ENCODE measurements around the gene FRMD4A. TPM values are rescaled to one million over a fixed set of nuclear protein-coding genes. Genes with fewer than 3 reads are reported as not detected.

The FRMD4A gene
- total RNA-seq, 1 experiment from 2014 or later: 18.3 TPM

DNA sequence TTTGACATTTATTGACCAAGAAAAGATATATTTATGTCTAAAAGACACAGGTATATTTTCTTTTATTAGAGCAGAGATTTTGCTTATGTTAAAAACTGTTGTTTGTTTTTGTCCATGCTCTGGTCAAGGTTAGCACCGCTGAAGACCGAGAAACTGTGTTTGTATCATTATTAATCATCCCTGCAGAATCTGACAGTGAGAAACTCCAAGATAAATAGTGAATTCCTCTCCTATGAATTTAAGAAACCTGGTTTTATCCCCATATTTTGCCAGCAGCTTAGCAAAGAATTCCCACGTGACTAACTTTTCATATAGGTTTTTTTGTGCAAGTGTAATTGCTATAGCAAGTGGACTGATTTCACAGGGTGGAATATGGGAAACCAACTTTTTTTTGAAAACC, 77.6 kb downstream of the FRMD4A start:
- no peak for TF ChIP-seq EZH2 (IDR thresholded peaks at IDR 0.05; ENCODE audit: low read depth)
- TF ChIP-seq, protein P1, sequence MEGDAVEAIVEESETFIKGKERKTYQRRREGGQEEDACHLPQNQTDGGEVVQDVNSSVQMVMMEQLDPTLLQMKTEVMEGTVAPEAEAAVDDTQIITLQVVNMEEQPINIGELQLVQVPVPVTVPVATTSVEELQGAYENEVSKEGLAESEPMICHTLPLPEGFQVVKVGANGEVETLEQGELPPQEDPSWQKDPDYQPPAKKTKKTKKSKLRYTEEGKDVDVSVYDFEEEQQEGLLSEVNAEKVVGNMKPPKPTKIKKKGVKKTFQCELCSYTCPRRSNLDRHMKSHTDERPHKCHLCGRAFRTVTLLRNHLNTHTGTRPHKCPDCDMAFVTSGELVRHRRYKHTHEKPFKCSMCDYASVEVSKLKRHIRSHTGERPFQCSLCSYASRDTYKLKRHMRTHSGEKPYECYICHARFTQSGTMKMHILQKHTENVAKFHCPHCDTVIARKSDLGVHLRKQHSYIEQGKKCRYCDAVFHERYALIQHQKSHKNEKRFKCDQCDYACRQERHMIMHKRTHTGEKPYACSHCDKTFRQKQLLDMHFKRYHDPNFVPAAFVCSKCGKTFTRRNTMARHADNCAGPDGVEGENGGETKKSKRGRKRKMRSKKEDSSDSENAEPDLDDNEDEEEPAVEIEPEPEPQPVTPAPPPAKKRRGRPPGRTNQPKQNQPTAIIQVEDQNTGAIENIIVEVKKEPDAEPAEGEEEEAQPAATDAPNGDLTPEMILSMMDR (conservative IDR thresholded peaks at IDR 0.05): no peak
- Histone ChIP-seq H3K4me3 (no peak overlapping the region), H2AFZ (no peak overlapping the region), H3K27me3 (ENCODE audit: insufficient read depth, low read depth) (no peaks in the 10 kb centered on the region), H3K36me3 (ENCODE audit: low read depth) (no peaks in the 10 kb centered on the region), H3K79me2 (ENCODE audit: low read depth) (no peaks in the 10 kb centered on the region), H3K27ac (no peak overlapping the region), H3K4me1 (replicated peaks; ENCODE audit: insufficient read depth) (no peaks in the 10 kb centered on the region), H3K9me3 (ENCODE audit: insufficient read depth, low read depth) (no peaks in the 10 kb centered on the region; the same call in 1 of the 2 replicates), H3K4me2 (no peak overlapping the region), H4K20me1 (ENCODE audit: insufficient read depth) (no peaks in the 10 kb centered on the region), H3F3A (ENCODE audit: insufficient read depth, low read depth) (no peaks in the 10 kb centered on the region), H3K9me2 (ENCODE audit: insufficient read depth) (no peaks in the 10 kb centered on the region)
- DNase-seq: no peak
- ChIA-PET POLR2A (ENCODE audit: unreplicated experiment) (no interaction called here), CTCF (no interaction called here)
- intact Hi-C loops (cut with micrococcal nuclease; ENCODE audit: unreplicated experiment): no loop called here
- no TSS peak for BruUV-seq (replicated peaks)

DNA sequence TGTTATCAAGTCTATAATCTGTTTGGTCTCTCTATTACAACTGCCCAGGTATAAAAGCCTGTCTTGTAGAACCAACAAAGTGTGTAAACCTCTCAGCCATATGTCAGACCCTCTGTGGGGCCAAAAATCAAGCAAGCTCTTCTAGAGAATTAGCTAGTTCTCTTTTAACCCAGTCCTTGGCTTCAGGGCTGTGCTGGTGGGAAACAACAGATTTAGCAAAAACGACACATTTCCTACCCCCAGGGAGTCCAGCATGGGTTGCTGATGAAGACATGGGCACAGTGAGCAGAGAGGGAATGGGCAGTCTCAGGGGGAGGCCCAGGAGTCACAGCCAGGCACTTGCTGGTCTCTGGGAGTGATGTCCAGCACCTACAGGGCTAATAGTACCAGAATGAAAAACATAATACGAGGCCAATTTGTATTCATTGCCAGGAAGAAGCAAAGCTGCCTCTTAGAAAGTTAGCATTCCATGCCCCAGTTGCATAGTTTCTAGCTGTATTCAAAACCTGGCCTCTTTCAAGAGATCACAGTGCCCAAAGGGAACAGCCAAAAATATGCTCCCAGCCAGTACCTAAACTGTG, 80.1 kb downstream of the FRMD4A start:
- no peaks in the 10 kb centered on the region for H3K9me2 ChIP-seq (ENCODE audit: insufficient read depth)
- no peak overlapping the region for H3K27ac ChIP-seq
- TF ChIP-seq, protein P1 (conservative IDR thresholded peaks at IDR 0.05): no peak
- TF ChIP-seq EZH2 (IDR thresholded peaks at IDR 0.05; ENCODE audit: low read depth): no peak
- H3K36me3 ChIP-seq (ENCODE audit: low read depth): no peaks in the 10 kb centered on the region
- H3K79me2 ChIP-seq (ENCODE audit: low read depth): no peaks in the 10 kb centered on the region
- intact Hi-C loops (cut with micrococcal nuclease; ENCODE audit: unreplicated experiment): no loop called here
- H2AFZ ChIP-seq: no peak overlapping the region
- no TSS peak for BruUV-seq (replicated peaks)
- H4K20me1 ChIP-seq (ENCODE audit: insufficient read depth): no peaks in the 10 kb centered on the region
- no peaks in the 10 kb centered on the region for H3F3A ChIP-seq (ENCODE audit: insufficient read depth, low read depth)
- DNase-seq: no peak
- H3K9me3 ChIP-seq (ENCODE audit: insufficient read depth, low read depth): no peaks in the 10 kb centered on the region; the same call in 1 of the 2 replicates
- H3K4me3 ChIP-seq: no peak overlapping the region
- H3K4me1 ChIP-seq (replicated peaks; ENCODE audit: insufficient read depth): no peaks in the 10 kb centered on the region
- CTCF ChIA-PET: no interaction called here
- no peaks in the 10 kb centered on the region for H3K27me3 ChIP-seq (ENCODE audit: insufficient read depth, low read depth)
- POLR2A ChIA-PET (ENCODE audit: unreplicated experiment): no interaction called here
- H3K4me2 ChIP-seq: no peak overlapping the region

DNA sequence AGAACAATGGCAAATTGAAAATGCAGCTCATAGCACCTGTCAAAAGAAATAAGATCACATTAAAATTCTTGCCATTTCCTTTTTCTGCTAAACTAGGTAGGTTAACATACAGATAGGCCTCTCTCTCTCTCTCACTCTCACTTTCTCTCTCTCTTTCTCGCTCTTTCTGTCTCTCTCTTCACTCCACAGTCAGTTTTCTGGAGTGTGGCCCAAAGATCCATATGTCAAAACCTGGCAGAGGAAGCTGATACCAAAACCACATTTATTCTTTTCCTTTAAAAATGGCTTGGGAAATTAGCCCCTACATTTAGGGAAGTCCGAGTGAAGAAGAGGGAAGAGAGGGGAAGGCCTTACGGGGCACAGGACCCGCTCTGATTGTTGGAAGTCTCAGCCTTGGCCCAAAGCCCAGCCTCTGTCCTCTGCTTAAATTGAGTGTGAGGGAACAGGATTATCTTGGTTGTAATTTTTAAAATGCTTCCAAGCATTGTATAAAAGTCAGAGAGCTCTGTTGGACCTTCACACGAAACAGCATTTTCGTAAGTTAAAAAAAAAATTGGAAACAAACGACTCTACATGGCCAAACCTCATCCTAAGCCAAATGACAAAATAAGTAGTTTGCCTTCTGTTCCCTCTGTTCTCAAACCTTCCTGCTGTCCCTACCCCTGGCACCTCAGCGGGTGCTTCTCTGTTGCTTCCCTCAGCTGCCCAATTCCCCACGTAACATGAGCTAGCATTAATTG, 83.2 kb downstream of the FRMD4A start:
- Histone ChIP-seq H3K4me2 (no peak overlapping the region), H3K36me3 (ENCODE audit: low read depth) (no peaks in the 10 kb centered on the region), H2AFZ (no peak overlapping the region), H3K79me2 (ENCODE audit: low read depth) (no peaks in the 10 kb centered on the region), H3K27me3 (ENCODE audit: insufficient read depth, low read depth) (no peaks in the 10 kb centered on the region), H3K4me3 (no peak overlapping the region), H3K9me2 (ENCODE audit: insufficient read depth) (no peaks in the 10 kb centered on the region), H3F3A (ENCODE audit: insufficient read depth, low read depth) (peaks cover 5% of the 10 kb centered on the region; the same call in 1 of the 2 replicates), H4K20me1 (ENCODE audit: insufficient read depth) (no peaks in the 10 kb centered on the region), H3K9me3 (ENCODE audit: insufficient read depth, low read depth) (no peaks in the 10 kb centered on the region; the same call in 1 of the 2 replicates), H3K27ac (no peak overlapping the region), H3K4me1 (replicated peaks; ENCODE audit: insufficient read depth) (no peaks in the 10 kb centered on the region)
- intact Hi-C loops (cut with micrococcal nuclease; ENCODE audit: unreplicated experiment): no loop called here
- CTCF ChIA-PET: no interaction called here
- no peak for DNase-seq
- TF ChIP-seq, protein P1 (conservative IDR thresholded peaks at IDR 0.05): no peak
- TF ChIP-seq EZH2 (IDR thresholded peaks at IDR 0.05; ENCODE audit: low read depth): no peak
- POLR2A ChIA-PET (ENCODE audit: unreplicated experiment): no interaction called here
- no TSS peak for BruUV-seq (replicated peaks)
